Esophagus squamous epithelium (tissue), 4 donors: ENCODE data around the gene RRP9.
A peak's percentile ranks its signal among the peaks of the same experiment; 100 is the strongest.

Experiments
- CTCF ChIP-seq, 6 experiments: fragments of 450-650 bp in 4 of 6; fragments of 200-600 bp in 2 of 6; sonication (generic) in 2 of 6; IDR thresholded peaks; one replicate each; pipeline ENCODE4 v1.5.1; 2016 to 2019; ENCODE audit warnings: antibody characterized with exemption in 6 of 6, mild to moderate bottlenecking in 4 of 6, moderate library complexity in 4 of 6
- POLR2A ChIP-seq, 4 donors: fragments of 450-650 bp; IDR thresholded peaks; one replicate each; pipeline ENCODE4 v1.6.1; 2017; ENCODE audit warnings: antibody characterized with exemption in 4 of 4, mild to moderate bottlenecking in 4 of 4, moderate library complexity in 3 of 4

- peak in 1 of 6 experiments; percentile 21 for TF ChIP-seq CTCF (IDR thresholded peaks at IDR 0.05)
- TF ChIP-seq POLR2A (IDR thresholded peaks at IDR 0.05) = no peak
These were observed 32.7 kb upstream of the RRP9 start for GRCh38 chr3:51974277-51974962.
